Measurements from ENCODE around the gene LDLRAD3.

Gene LDLRAD3

DNA sequence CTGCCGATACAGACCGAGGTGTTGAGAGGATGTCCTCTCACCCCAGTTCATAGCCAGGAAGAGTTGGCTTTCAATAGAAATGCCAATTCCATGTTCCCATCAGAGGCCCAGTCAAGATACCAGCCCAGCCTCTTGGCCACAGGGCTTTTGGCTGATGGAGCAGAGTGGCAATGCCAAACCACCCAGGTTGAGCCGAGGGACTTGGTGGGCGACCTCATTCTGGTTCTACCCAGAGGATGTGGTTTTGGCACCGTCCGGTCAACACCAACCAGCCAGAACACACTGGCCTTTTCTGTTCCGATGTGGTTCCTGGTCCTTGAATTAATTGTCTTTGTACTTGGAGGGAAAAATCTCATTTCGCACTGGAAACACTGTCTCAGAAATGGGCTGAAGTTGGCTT is 284.8 kb downstream of the LDLRAD3 start:
- in situ Hi-C loops (cut with MboI; ENCODE audit: low sequenced_read_pairs), result no loop called here

GRCh38 chr11:36229091-36229705 is 285.3 kb downstream of the LDLRAD3 start:
- in situ Hi-C loops (cut with MboI; ENCODE audit: low sequenced_read_pairs), result no loop called here

DNA sequence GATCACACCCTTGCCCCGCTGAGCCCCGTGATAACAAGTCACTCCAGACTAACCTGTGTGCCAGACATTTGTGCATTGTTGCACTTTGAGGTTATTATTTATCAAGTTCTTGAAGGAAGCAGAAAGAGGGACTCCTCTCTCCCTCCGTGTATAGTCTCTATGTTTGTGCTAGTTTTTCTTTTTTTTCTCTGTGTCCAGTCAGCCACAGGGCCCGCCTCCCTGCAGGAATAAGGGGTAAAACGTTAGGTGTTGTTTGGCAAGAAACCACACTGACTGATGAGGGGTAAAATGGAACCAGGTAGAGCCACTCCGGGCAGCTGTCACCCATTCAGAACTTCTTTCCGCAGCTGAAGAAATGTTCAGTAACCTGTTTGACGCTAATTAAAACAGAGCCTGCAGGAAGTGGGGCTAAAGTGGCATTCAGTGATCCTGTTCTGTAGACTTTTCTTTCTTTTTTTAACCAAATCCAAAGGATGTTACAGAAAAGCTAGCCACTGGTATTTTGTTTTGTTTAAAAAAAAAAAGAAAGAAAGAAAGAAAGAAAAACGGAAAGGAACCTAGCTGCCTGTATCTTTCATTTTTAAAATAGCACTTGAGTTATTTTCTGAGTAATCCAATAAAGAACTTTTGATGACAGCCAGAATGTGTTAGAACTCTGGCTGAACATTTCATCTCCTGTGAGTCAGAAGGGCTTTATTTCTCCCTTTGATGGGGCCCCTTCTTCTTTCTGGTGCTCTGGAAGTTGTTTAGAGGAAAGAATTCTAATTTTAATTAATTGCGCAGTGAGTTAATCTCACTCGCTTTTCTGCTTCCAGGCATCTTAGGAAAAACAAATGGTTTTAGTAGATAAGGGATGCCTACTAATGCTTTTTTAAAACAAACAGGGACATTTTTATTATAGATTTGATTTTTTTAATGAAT is 287.2 kb downstream of the LDLRAD3 start:
- in situ Hi-C loops (cut with MboI; ENCODE audit: low sequenced_read_pairs), result no loop called here

GRCh38 chr11:36233204-36233603 is 289.3 kb downstream of the LDLRAD3 start:
- in situ Hi-C loops (cut with MboI; ENCODE audit: low sequenced_read_pairs), result no loop called here

GRCh38 chr11:36234825-36235224 is 291.0 kb downstream of the LDLRAD3 start:
- in situ Hi-C loops (cut with MboI; ENCODE audit: low sequenced_read_pairs), result no loop called here

GRCh38 chr11:36235750-36236149 is 291.9 kb downstream of the LDLRAD3 start:
- in situ Hi-C loops (cut with MboI; ENCODE audit: low sequenced_read_pairs), result no loop called here

- in situ Hi-C loops (cut with MboI; ENCODE audit: low sequenced_read_pairs), result no loop called here
These were observed 293.5 kb downstream of the LDLRAD3 start for GRCh38 chr11:36237391-36237790.

DNA sequence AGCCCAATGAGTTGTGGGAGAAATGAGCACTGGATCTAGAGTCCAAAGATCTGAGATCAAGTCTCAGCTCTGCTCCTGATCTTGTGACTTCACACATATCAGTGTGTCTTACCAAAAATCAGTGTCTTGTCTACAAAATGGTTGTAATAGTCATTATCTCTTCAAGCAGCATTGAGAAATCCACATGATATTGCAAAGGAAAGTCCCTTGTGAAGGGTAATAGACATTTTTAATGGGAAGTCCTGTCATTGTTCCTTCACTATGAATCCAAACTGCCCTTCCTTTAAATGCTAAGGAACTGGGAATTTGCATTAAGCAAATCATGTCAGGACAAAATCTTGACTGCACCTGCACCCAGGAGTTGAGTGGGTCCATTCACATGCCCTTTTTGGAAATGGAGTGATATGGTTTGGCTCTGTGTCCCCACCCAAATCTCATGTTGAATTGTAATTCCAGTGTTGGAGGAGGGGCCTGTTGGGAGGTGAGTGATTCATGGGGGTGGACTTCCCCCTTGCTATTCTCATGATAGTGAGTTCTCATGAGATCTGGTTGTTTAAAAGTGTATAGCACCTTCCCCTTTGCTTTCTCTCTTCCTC is 294.3 kb downstream of the LDLRAD3 start:
- in situ Hi-C loops (cut with MboI; ENCODE audit: low sequenced_read_pairs), result no loop called here

- in situ Hi-C loops (cut with MboI; ENCODE audit: low sequenced_read_pairs), result no loop called here
These were observed 295.0 kb downstream of the LDLRAD3 start for GRCh38 chr11:36238881-36239280.

DNA sequence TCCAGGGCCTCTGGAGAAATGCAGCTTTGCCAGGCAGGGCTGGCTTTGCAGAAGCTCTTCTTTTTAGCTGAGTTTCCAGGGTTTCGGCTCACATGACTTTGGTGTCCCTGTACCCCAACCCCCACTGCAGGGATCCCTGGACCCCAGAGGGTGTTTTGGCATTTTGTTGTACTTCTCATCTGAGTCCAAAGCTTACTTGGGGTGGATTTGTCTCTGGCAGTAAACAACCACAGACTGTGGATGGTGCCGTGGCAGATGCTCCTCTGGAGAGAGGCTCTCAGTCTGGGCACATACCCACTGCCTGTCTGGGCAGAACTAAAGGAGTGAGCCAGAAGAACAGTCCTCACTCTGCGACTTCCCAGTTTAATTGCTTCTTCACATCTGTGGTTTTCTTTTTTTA is 295.8 kb downstream of the LDLRAD3 start:
- in situ Hi-C loops (cut with MboI; ENCODE audit: low sequenced_read_pairs), result no loop called here

GRCh38 chr11:36240173-36240572 is 296.3 kb downstream of the LDLRAD3 start:
- in situ Hi-C loops (cut with MboI; ENCODE audit: low sequenced_read_pairs), result no loop called here

DNA sequence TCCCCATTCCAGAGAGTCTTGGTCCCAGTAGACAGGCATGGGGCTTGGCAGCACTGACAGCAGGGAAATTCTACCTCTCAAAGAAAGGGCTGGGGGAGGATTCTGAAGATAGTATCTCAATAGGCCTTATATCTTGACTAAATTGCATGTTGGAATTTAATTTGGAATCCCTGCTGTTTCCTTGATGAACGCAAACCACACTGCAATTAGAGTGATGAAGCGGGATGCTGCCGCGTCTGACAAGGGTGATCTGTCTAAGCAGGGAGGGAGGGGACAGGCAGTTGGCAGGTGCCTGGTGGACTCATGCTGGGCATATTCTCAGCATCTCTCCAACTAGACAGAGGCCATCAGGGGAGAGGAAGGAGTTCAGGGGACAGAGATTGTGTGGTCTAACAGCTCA is 296.9 kb downstream of the LDLRAD3 start:
- in situ Hi-C loops (cut with MboI; ENCODE audit: low sequenced_read_pairs), result no loop called here

DNA sequence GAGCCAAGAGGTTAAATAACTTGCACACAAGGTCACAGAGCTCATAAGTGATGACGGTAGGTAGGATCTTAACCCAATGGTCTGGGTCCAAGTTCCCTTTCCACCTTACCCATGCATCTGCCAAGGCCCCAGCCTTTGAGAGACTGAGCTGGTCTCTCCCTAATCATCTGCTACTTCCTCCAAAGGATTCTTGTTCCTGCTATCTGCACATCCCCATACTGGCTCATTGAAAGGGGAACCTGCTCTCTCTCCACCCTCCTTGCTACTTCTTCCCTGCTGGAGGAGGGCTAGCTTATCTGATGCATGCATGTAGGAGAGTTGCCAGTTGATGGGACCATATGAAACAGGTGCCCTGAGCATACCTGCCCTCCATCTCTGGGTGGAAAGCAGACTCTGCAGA is 297.6 kb downstream of the LDLRAD3 start:
- in situ Hi-C loops (cut with MboI; ENCODE audit: low sequenced_read_pairs), result no loop called here

- in situ Hi-C loops (cut with MboI; ENCODE audit: low sequenced_read_pairs), result no loop called here
These were observed 299.8 kb downstream of the LDLRAD3 start for GRCh38 chr11:36243641-36244040.

GRCh38 chr11:36247493-36247892 is 303.6 kb downstream of the LDLRAD3 start:
- in situ Hi-C loops (cut with MboI; ENCODE audit: low sequenced_read_pairs), result no loop called here

GRCh38 chr11:36248436-36248835 is 304.6 kb downstream of the LDLRAD3 start:
- in situ Hi-C loops (cut with MboI; ENCODE audit: low sequenced_read_pairs), result no loop called here

DNA sequence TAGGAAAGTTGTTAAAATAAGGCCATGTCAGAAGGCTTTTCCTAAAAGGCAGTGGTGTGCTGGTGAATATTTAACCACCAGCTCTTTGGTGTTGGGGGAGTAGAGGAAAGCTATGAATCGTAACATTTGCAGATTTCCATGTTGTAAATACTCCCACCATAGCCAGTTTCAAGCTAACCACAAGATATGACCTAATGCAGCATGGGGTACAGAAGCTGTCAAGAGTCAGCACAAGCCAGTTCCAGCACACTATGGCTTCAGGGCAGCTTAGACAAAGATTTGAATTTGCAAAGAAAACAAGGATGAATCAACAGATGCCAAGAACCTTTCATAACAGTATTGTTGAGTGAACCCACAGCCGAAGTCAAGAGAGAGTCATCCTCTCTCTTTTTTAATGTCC is 305.4 kb downstream of the LDLRAD3 start:
- in situ Hi-C loops (cut with MboI; ENCODE audit: low sequenced_read_pairs), result no loop called here

- in situ Hi-C loops (cut with MboI; ENCODE audit: low sequenced_read_pairs), result loop anchor here (25.0 kb wide), 1 partner anchor 215 kb away; no protein-coding TSS in a partner anchor
These were observed 308.0 kb downstream of the LDLRAD3 start for GRCh38 chr11:36251823-36252222.

DNA sequence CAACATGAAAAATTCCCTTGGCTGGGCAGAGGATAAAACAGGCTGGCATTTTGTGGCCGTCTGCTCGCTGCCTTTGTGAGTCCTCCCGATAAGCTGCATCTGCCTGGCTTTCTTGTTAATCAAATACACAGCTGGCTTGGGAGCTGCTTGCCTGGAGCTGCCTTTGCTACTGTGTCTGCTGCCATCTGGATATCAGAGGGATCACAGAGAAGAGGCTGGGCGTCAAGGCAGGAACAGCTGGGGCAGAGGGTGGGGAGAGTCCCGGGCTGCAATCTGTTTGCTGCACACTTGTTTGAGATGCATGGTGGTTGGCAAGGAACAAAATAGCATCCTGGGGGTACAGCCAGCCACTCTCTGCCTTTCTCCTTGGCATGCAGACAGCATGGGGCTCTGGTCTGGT is 309.4 kb downstream of the LDLRAD3 start:
- in situ Hi-C loops (cut with MboI; ENCODE audit: low sequenced_read_pairs), result loop anchor here (25.0 kb wide), 1 partner anchor 216 kb away; no protein-coding TSS in a partner anchor

- in situ Hi-C loops (cut with MboI; ENCODE audit: low sequenced_read_pairs), result loop anchor here (25.0 kb wide), 1 partner anchor 217 kb away; no protein-coding TSS in a partner anchor
These were observed 310.9 kb downstream of the LDLRAD3 start for GRCh38 chr11:36254713-36255112.

GRCh38 chr11:36257351-36257750 is 313.5 kb downstream of the LDLRAD3 start:
- in situ Hi-C loops (cut with MboI; ENCODE audit: low sequenced_read_pairs), result loop anchor here (25.0 kb wide), 1 partner anchor 220 kb away; no protein-coding TSS in a partner anchor

Measured in HL-60/S4 treated with phorbol 12-myristate 13-acetate at 8.2 ng/mL for 4 days and 3 days (cell line).